GM19467 (cell line): ENCODE results near the gene SLIT3.

Experiments used
- ATAC-seq: cut with Tn5 transposase; IDR thresholded peaks from one replicate; pipeline ENCODE4 v1.9.1; 2021; ENCODE audit warnings: mild to moderate bottlenecking, moderate library complexity; ENCODE audit not compliant: unreplicated experiment

SLIT3 gene

DNA sequence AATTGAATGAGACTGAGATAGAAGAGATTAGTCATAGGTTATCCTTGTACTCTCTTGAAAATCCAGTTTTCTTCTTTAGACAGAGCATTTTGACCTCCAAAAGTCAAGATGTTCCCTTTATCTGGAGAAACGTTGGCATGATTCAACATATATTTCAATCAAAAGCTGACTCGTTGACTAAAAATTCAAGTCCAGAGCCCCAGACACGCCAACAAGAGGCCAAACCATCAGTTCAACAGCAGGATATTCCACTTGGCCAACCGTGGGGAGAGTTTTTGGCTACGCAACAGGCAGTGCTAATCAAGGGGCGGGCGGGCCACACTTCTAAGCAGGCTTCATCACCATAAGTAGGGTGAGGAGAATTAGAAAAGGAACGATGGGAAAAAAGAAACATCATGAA lies 119.1 kb downstream of the SLIT3 start:
- ATAC-seq = no peak

- no peak for ATAC-seq
Measured at GRCh38 chr5:169178754-169179153, 122.2 kb downstream of the SLIT3 start.

DNA sequence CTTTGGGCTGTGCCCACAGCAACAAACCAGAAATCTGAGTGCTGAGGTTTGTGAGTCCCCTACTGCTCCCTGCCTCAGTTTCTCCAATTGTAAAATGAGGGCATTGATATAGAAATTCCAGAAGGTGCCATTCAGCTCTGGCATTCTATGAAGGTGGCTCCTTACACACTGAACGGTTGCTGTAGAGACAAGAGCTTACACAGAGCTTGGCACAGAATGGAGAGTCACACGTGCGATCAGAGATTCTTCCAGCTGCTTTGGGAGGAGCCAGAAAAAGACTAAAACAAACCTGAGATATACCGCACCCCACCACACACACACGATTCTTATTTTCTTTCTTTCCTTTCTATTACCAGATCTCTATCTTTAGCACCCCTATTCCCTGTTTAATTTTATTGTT lies 122.7 kb downstream of the SLIT3 start:
- ATAC-seq = no peak

DNA sequence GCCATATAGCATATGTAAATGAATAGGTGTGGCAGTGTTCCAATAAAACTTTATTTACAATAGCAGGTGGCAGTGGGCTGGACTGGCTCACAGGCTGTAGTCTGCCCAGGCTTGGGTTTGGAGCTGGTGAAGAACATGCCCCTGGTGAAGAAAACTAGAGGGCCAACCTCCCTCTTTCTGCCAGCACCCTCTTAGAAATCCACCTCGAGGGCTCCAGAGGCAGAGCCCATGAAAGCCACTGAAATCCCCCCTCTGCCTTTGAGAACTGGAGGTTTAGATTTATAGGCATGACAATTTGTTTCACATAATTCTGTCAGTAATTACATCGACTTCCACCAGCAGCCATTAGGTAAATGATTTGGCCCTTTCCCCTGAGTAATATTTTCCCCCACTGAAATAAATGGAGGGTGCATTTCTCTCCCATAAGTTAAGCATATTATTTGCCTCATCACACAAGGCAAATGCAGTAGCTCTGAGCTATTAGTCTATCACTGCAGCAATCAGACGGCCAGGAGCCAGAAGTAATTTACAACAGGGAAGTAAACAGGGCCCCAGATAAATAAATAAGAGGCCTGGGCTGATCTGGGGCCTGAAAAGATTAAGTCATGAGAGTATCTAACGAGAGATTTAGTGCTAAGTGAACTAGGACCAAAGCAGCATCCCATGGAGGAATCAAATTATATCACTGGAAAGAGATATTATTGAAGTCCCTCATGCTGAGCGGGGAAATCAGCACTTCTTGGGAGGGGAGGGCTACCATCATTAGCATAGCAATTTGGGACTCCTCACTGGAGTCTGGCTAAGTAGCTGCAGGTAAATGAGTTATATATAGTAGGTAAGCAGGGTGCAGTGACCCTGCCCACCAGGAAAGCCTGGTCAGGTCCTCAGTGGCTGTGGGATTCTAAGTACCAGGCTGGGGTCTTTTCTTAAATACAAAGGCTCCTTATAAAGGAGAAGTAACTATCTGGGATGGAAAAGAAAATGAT lies 123.9 kb downstream of the SLIT3 start:
- no peak for ATAC-seq

- ATAC-seq = no peak
Measured at GRCh38 chr5:169175733-169176132, 125.2 kb downstream of the SLIT3 start.

DNA sequence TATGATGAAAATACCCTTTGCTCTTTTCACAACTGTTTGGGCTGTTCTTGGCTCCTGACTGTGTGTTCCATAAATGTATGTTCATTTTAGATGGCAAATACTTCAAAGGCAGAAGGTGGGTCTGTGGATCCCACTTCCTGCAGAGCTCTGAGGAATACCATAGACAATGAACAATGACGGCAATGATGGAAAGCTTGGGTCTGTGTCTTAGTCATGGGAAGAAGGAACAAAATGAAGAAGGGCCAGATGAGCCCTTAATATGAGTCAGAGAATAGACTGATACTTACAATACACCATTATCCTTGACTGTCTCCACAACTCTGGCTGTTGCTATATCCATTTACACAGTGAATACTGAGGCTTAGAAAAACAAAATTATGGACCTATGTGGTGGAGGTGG lies 126.0 kb downstream of the SLIT3 start:
- ATAC-seq = no peak

DNA sequence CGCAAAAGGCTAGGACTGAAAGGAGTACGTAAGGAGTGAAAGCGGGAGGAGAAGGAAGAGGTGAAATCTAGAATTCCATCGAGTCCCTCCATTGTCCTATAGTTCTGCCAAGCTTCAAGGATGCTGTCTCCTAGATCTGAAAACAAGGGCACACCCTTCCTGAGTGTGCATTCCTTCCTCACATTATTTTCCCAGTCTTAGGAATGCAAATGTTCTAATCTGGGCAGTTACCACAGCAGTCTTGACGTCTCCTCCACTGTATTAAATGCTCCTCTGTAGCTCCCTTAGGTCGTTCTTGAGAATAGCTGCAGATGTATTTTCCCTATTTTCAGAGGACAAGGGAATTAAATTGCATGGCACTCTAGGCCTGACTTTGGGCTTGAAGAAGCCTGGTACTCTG lies 127.6 kb downstream of the SLIT3 start:
- ATAC-seq = no peak

GRCh38 chr5:169171515-169171914 lies 129.4 kb downstream of the SLIT3 start:
- no peak for ATAC-seq

GRCh38 chr5:169169783-169170182 lies 131.2 kb downstream of the SLIT3 start:
- ATAC-seq = no peak

- ATAC-seq = no peak
Measured at GRCh38 chr5:169168280-169168679, 132.7 kb downstream of the SLIT3 start.

DNA sequence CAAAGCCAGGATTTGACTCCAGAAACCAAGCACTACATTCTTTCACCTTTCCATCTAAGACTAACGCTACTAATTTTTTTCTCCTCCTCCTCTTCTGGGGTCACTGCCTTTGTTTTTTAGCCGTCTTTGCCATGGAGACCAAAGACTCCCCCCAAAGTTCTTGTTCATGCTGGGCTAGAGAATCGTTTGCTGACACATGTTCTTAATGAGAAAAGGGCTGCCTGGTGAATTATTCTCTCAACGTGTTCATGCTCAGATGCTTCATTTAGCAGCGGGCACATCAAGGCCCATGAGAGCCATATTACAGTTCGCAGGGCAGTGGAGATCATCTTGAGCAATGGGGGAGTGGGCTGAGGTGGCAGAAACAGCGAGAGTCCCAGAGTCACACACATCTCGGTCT lies 134.9 kb downstream of the SLIT3 start:
- ATAC-seq = no peak

- no peak for ATAC-seq
Measured at GRCh38 chr5:169165052-169165451, 135.9 kb downstream of the SLIT3 start.

GRCh38 chr5:169164481-169164925 lies 136.4 kb downstream of the SLIT3 start:
- no peak for ATAC-seq

GRCh38 chr5:169162407-169162806 lies 138.5 kb downstream of the SLIT3 start:
- no peak for ATAC-seq

- no peak for ATAC-seq
Measured at GRCh38 chr5:169161022-169161680, 139.8 kb downstream of the SLIT3 start.

DNA sequence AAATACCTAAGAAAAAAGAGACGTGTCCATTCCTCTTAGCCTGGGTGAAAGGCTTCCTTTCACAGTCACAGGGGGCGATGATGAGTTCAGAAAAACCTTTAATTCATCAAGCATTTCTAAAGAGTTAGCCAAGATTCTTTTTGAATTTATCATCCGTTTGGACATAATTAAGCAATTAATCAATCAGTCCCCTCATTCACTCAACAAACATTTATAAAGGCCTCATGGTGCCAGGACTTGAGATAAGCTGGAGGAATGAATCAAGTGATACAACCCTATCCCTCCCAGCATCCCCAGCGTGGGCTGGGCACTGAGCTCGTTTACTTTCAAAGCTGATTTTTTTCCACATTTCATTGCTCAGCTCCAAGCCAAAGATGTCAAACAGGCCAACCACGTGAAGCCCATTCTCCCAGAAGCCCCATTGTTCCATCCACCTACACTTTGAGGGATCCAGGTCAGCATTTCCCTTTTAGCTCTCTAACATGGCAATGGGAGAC lies 140.5 kb downstream of the SLIT3 start:
- ATAC-seq = no peak

DNA sequence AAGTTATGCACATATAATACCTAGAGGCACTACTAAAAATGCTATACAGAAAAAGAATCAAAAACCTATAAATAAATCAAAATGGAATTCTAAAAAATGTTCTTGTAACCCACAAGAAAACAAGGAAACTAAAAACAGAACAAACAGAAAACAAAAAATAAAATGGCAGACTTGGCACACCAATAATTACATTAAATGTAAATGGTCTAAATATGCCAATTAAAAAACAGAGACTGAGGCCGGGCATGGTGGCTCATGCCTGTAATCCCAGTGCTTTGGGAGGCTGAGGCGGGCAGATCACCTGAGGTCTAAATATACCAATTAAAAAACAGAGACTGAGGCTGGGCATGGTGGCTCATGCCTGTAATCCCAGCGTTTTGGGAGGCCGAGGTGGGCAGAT lies 142.2 kb downstream of the SLIT3 start:
- ATAC-seq = no peak

GRCh38 chr5:169157064-169157463 lies 143.9 kb downstream of the SLIT3 start:
- ATAC-seq = no peak

- no peak for ATAC-seq
Measured at GRCh38 chr5:169154679-169155078, 146.3 kb downstream of the SLIT3 start.

DNA sequence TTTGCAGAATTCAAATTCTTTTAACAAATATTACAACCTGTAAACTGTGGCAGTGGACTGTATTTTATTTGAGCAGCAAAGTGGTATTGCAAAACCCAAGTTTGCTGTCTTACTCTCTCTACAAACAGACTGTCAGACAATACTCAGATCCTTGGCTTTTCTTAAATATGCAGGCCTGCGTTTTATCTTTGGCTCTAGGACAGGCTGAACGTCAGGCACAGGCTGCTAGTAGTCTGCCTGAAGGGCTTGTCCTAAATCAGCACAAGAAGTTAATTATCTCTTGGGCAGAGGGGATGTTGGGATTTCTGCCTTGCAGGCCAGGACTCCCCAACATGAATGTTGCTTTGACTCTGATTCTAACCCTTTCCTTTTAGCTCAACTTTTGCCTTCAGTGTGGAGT lies 147.5 kb downstream of the SLIT3 start:
- ATAC-seq = no peak

DNA sequence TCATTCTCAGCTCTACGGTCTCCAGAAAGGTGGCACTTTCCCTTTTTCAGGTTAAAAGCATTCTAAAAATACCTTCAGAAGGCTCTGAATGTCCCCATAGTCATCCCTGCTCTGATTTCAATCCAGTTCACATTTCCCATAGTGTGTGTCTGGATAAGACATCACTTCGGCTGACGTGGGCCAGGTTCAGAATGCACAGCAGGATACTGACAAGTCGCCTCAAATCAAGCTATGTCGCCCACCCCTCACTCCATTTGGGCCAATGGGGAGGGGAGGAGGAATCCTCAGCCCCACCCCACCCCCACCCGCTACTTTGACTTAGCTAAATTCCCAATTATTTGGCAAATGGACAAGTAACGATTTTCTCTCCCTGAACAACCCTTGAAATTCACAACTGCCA lies 148.0 kb downstream of the SLIT3 start:
- no peak for ATAC-seq

DNA sequence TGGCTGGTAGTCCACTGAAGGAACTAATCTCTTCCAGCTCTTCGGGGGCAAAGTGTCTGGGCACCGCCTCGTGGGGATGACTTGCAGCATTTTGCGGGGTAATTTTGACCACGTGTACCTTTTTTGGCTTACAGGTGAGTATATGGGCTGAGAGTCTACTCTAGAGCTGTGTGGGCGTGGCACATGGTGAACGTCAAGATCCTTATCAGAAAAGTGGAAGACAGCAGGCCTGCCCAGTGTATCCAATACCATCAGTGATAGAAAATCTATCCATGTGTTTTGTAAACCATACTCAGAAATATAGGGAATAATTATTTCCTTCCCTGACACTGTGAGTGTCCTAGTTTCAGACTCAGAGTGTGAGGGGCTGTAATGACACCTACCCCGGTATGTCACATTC lies 148.5 kb downstream of the SLIT3 start:
- no peak for ATAC-seq
